K562 (cell line): ENCODE measurements around the gene CLEC4M. TPM values are rescaled to one million over a fixed set of nuclear protein-coding genes. Genes with fewer than 3 reads are reported as not detected.

Experiments used
- ATAC-seq: fragments of 200-7000 bp; cut with Tn5 transposase; 3 replicates; pipeline ENCODE4 v1.9.1; 2020; ENCODE audit warnings: moderate library complexity
- BruUV-seq: library from RNA; stranded (reverse); fragments of 400-500 nt; replicated peaks from 2 replicates; lab custom pipeline; 2021; lab: Mats Ljungman, UMichigan
- CTCF ChIA-PET: fragments of 300-600 bp; formaldehyde crosslinking; extraction: SDS; loops from one replicate; lab custom pipeline; 2021; ENCODE audit warnings: low intra/inter-chr PET ratio; lab: Yijun Ruan, JAX
- POLR2A ChIA-PET: fragments of 300-600, 350-650 bp; sonication (Branson Sonifier 250); formaldehyde crosslinking; extraction: SDS; loops from one replicate; lab custom pipeline; 2021; ENCODE audit warnings: antibody characterized with exemption, inconsistent platforms; lab: Yijun Ruan, JAX
- DNase-seq, 4 experiments: peaks; one replicate each; pipeline versions ENCODE4 v3.0.0 to v3.0.0-alpha.2; 2011 to 2018; ENCODE audit warnings: low spot score in 3 of 4, mixed read lengths in 3 of 4; ENCODE audit errors: extremely low read depth in 1 of 4
- FAIRE-seq: peaks from 2 replicates; lab custom pipeline; 2011; peaks lifted over from hg19 to GRCh38; lab: Jason Lieb, UNC
- H2AFZ ChIP-seq: 2 replicates; pipeline ENCODE4 v1.6.0; 2011; ENCODE audit warnings: low read depth, low read length, control low read depth, inconsistent platforms
- H3K27ac ChIP-seq: fragments of 200-600 bp; 3 replicates; pipeline ENCODE4 v1.8.0; 2011; ENCODE audit warnings: low read depth, mild to moderate bottlenecking, control low read depth, inconsistent platforms, low read length, moderate library complexity, mixed read lengths; ENCODE audit errors: extremely low read depth
- H3K27me3 ChIP-seq, 2 experiments: fragments of 300-600 bp in 1 of 2; 2 replicates in 1 of 2; 3 replicates in 1 of 2; pipeline versions ENCODE4 v1.6.0 to v1.8.0; 2011; ENCODE audit warnings: inconsistent platforms in 2 of 2, low read length in 2 of 2, mild to moderate bottlenecking in 1 of 2, mixed read lengths in 1 of 2, moderate library complexity in 1 of 2; ENCODE audit not compliant: control insufficient read depth in 2 of 2, insufficient read depth in 2 of 2
- H3K36me3 ChIP-seq: fragments of 300-600 bp; 3 replicates; pipeline ENCODE4 v1.8.0; 2011; ENCODE audit warnings: mild to moderate bottlenecking, low read length, inconsistent platforms; ENCODE audit not compliant: control insufficient read depth, insufficient read depth
- H3K4me1 ChIP-seq, 2 experiments: fragments of 200-600 bp in 1 of 2; replicated peaks in 1 of 2; 2 replicates in 1 of 2; 3 replicates in 1 of 2; pipeline versions ENCODE4 v1.5.1 to v1.8.0; 2011; ENCODE audit warnings: inconsistent platforms in 2 of 2, low read length in 2 of 2, mild to moderate bottlenecking in 1 of 2, mixed read lengths in 1 of 2, moderate library complexity in 1 of 2; ENCODE audit not compliant: control insufficient read depth in 2 of 2, insufficient read depth in 2 of 2
- H3K4me2 ChIP-seq: 2 replicates; pipeline ENCODE4 v1.6.1; 2011; ENCODE audit warnings: low read length, control low read depth, inconsistent platforms, mixed read lengths; ENCODE audit not compliant: insufficient read depth
- H3K4me3 ChIP-seq: fragments of 200-600 bp; sonication (generic), shearing (Covaris generic); 2 replicates; pipeline ENCODE4 v1.5.1; 2016; ENCODE audit warnings: control low read depth, inconsistent platforms
- H3K79me2 ChIP-seq: fragments of 200-600 bp; 3 replicates; pipeline ENCODE4 v1.8.0; 2011; ENCODE audit warnings: low read length, inconsistent platforms; ENCODE audit not compliant: control insufficient read depth, insufficient read depth
- H3K9ac ChIP-seq, 2 experiments: 2 replicates each; pipeline versions ENCODE4 v1.6.0 to v1.6.1; 2011; ENCODE audit warnings: low read depth in 2 of 2, low read length in 2 of 2, control low read depth in 1 of 2, inconsistent platforms in 1 of 2, mild to moderate bottlenecking in 1 of 2, mixed read lengths in 1 of 2; ENCODE audit not compliant: insufficient read depth in 1 of 2
- H3K9me1 ChIP-seq: one replicate; pipeline ENCODE4 v1.6.0; 2011; ENCODE audit warnings: inconsistent platforms, mild to moderate bottlenecking, low read length, moderate library complexity; ENCODE audit not compliant: control insufficient read depth, insufficient read depth
- H3K9me3 ChIP-seq: replicated peaks from 2 replicates; pipeline ENCODE4 v1.5.1; 2011; ENCODE audit warnings: low read depth, low read length, inconsistent platforms; ENCODE audit not compliant: control insufficient read depth, insufficient read depth
- H4K20me1 ChIP-seq: replicated peaks from 2 replicates; pipeline ENCODE4 v1.6.1; 2011; ENCODE audit warnings: low read length, inconsistent platforms, mixed read lengths; ENCODE audit not compliant: control insufficient read depth, insufficient read depth
- CSDE1 ChIP-seq, 2 experiments: fragments of 450-650 bp; IDR thresholded peaks; 2 replicates each; pipeline ENCODE4 v1.6.1; 2016; ENCODE audit warnings: mild to moderate bottlenecking in 1 of 2
- DNMT1 ChIP-seq: fragments of 450-650 bp; IDR thresholded peaks from 2 replicates; pipeline ENCODE4 v1.6.1; 2016; ENCODE audit warnings: antibody characterized with exemption, mild to moderate bottlenecking
- L3MBTL2 ChIP-seq: fragments of 450-650 bp; IDR thresholded peaks from 2 replicates; pipeline ENCODE4 v1.6.1; 2016; ENCODE audit warnings: mild to moderate bottlenecking, moderate library complexity
- PTTG1 ChIP-seq: fragments of 450-650 bp; IDR thresholded peaks from 2 replicates; pipeline ENCODE4 v1.6.1; 2016; ENCODE audit warnings: low read depth, mild to moderate bottlenecking, missing genetic modification characterization, missing compliant biosample characterization
- TCF7L2 ChIP-seq: fragments of 150-350 bp; IDR thresholded peaks from 2 replicates; pipeline ENCODE4 v1.6.1; 2016; ENCODE audit warnings: low read depth, mild to moderate bottlenecking, low read length, moderate library complexity
- WGBS: fragments of 100-300 bp; shearing (Covaris generic); methylation state at CpG from one replicate; pipeline ENCODE4 v1.1.6; 2016; ENCODE audit warnings: low coverage, mixed read lengths; ENCODE audit not compliant: insufficient coverage; ENCODE audit errors: missing lambda C conversion rate; 5-methylcytosine and 5-hydroxymethylcytosine counted together
- in situ Hi-C: fragments of 300-500 bp; cut with MboI; formaldehyde crosslinking; loops from 4 replicates; pipeline ENCODE4 v1.15.0; 2018; ENCODE audit warnings: inconsistent platforms, mixed read lengths
- intact Hi-C: fragments of 100-400 bp; cut with micrococcal nuclease; formaldehyde crosslinking; loops from 2 replicates; pipeline ENCODE4 v1.14.2; 2022
- polyA plus RNA-seq, 8 experiments: library from polyadenylated mRNA; depleted of rRNA in 4 of 8; stranded (reverse) in 5 of 8; unstranded in 3 of 8; fragments of >200 nt; fragmentation: Nextera tagmentation in 2 of 8; fragmentation: Illumina TruSeq in 1 of 8; extraction: Ambion mirVana in 2 of 8; extraction: Trizol in 1 of 8; gene quantifications; 2 replicates each; pipeline versions ENCODE4 v1.2.1 to v1.2.3, GENCODE V29; 2011 to 2014; ENCODE audit warnings: inconsistent platforms in 1 of 8, missing spikeins in 1 of 8
- total RNA-seq, 7 experiments: library from RNA; depleted of rRNA in 6 of 7; stranded (reverse); fragments of >200 nt in 6 of 7; fragmentation: Illumina TruSeq in 2 of 7; extraction: Trizol in 2 of 7; gene quantifications; 2 replicates each; pipeline versions ENCODE4 v1.2.1 to v1.2.3, GENCODE V29; 2011 to 2021; ENCODE audit warnings: low replicate concordance in 1 of 7
- TF ChIP-seq, protein P1 (sequence below): fragments of 250-450 bp; sonication (Bioruptor Pico); IDR thresholded peaks from 2 replicates; pipeline ENCODE4 v1.5.0; 2022; ENCODE audit warnings: mild to moderate bottlenecking
- TF ChIP-seq, protein P2 (sequence below): fragments of 250-450 bp; sonication (Bioruptor Pico); IDR thresholded peaks from 2 replicates; pipeline ENCODE4 v1.4.0; 2020

The CLEC4M gene
- total and polyA plus RNA-seq, 9 of the 15 experiments (the other 6 are each of a cell fraction or from before 2014, with no cell fraction given), result 0.08 to 0.18 TPM; not detected in 7

DNA sequence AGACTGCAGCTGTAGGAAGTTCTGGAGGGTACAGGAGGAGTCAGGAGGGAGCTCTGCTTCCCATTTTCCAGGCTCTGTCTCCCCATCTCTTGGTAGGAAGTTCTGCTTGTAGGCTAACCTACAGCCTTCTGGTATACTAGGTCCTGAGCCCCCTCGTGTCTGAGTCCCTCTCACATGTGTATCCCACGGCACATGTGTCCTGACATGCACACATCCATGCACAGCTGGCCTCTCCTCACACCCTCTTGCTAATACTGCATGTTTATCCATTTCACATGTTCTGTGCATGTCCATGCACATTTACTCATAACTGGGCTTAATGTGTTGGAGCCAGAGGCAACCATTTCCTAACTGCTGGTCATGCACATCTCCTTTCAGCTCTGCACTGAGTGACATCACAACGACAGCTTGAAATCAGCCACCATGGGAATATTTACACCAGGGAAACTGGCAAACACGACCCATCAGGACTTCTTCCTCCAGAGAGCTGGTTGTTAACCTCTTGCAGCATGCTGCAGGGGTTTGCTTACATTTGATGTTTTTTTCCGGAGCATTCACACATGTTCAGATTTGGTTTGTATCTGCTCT, 18.8 kb upstream of the CLEC4M start:
- H3K36me3 ChIP-seq, result no peaks in the 10 kb centered on the region
- DNase-seq (no peak), FAIRE-seq (no peak), ATAC-seq (no peak)
- no peak overlapping the region for H2AFZ ChIP-seq
- H3K9ac ChIP-seq, result no peak overlapping the region
- H3K4me3 ChIP-seq, result no peak overlapping the region
- peaks cover 0 to 5% of the 10 kb centered on the region in 2 experiments; a peak in 3 of 5 replicates for H3K27me3 ChIP-seq
- CTCF ChIA-PET, result no interaction called here
- in situ Hi-C loops (no loop called here), intact Hi-C loops (no loop called here)
- WGBS, result 2% methylated on average over 5 of the region's 5 CpGs
- H3K27ac ChIP-seq, result no peak overlapping the region
- H3K9me3 ChIP-seq, result 0 out of 2 replicates have a peak, but pooled peaks cover 3% of the 10 kb centered on the region
- no peaks in the 10 kb centered on the region for H3K9me1 ChIP-seq
- POLR2A ChIA-PET, result no interaction called here
- BruUV-seq, result no TSS peak
- TF ChIP-seq TCF7L2 (no peak), L3MBTL2 (no peak), DNMT1 (no peak), PTTG1 (tag) (no peak), CSDE1 (IDR thresholded peaks at IDR 0.05) (no peak)
- TF ChIP-seq, protein P1, sequence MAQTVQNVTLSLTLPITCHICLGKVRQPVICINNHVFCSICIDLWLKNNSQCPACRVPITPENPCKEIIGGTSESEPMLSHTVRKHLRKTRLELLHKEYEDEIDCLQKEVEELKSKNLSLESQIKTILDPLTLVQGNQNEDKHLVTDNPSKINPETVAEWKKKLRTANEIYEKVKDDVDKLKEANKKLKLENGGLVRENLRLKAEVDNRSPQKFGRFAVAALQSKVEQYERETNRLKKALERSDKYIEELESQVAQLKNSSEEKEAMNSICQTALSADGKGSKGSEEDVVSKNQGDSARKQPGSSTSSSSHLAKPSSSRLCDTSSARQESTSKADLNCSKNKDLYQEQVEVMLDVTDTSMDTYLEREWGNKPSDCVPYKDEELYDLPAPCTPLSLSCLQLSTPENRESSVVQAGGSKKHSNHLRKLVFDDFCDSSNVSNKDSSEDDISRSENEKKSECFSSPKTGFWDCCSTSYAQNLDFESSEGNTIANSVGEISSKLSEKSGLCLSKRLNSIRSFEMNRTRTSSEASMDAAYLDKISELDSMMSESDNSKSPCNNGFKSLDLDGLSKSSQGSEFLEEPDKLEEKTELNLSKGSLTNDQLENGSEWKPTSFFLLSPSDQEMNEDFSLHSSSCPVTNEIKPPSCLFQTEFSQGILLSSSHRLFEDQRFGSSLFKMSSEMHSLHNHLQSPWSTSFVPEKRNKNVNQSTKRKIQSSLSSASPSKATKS, result no peak
- TF ChIP-seq, protein P2, sequence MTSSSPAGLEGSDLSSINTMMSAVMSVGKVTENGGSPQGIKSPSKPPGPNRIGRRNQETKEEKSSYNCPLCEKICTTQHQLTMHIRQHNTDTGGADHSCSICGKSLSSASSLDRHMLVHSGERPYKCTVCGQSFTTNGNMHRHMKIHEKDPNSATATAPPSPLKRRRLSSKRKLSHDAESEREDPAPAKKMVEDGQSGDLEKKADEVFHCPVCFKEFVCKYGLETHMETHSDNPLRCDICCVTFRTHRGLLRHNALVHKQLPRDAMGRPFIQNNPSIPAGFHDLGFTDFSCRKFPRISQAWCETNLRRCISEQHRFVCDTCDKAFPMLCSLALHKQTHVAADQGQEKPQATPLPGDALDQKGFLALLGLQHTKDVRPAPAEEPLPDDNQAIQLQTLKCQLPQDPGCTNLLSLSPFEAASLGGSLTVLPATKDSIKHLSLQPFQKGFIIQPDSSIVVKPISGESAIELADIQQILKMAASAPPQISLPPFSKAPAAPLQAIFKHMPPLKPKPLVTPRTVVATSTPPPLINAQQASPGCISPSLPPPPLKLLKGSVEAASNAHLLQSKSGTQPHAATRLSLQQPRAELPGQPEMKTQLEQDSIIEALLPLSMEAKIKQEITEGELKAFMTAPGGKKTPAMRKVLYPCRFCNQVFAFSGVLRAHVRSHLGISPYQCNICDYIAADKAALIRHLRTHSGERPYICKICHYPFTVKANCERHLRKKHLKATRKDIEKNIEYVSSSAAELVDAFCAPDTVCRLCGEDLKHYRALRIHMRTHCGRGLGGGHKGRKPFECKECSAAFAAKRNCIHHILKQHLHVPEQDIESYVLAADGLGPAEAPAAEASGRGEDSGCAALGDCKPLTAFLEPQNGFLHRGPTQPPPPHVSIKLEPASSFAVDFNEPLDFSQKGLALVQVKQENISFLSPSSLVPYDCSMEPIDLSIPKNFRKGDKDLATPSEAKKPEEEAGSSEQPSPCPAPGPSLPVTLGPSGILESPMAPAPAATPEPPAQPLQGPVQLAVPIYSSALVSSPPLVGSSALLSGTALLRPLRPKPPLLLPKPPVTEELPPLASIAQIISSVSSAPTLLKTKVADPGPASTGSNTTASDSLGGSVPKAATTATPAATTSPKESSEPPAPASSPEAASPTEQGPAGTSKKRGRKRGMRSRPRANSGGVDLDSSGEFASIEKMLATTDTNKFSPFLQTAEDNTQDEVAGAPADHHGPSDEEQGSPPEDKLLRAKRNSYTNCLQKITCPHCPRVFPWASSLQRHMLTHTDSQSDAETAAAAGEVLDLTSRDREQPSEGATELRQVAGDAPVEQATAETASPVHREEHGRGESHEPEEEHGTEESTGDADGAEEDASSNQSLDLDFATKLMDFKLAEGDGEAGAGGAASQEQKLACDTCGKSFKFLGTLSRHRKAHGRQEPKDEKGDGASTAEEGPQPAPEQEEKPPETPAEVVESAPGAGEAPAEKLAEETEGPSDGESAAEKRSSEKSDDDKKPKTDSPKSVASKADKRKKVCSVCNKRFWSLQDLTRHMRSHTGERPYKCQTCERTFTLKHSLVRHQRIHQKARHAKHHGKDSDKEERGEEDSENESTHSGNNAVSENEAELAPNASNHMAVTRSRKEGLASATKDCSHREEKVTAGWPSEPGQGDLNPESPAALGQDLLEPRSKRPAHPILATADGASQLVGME (CRISPR knock-in tag), result no peak
- H4K20me1 ChIP-seq, result no peaks in the 10 kb centered on the region
- no peak overlapping the region for H3K4me2 ChIP-seq
- no peaks in the 10 kb centered on the region for H3K79me2 ChIP-seq
- H3K4me1 ChIP-seq, result peaks cover 0 to 2% of the 10 kb centered on the region in 2 experiments; a peak in 3 of 5 replicates
